CD14-positive monocyte (primary cell): ENCODE measurements around the gene INPP5F. TPM values are rescaled to one million over a fixed set of nuclear protein-coding genes. Genes with fewer than 3 reads are reported as not detected.

Experiments used
- DNase-seq, 3 donors: peaks; one replicate each; pipeline ENCODE4 v3.0.0-alpha.2; 2011 to 2022
- H2AFZ ChIP-seq: 2 replicates; pipeline ENCODE4 v1.6.0; 2012; ENCODE audit warnings: mild to moderate bottlenecking, low read depth, low read length, inconsistent platforms; ENCODE audit not compliant: insufficient read depth, poor library complexity, severe bottlenecking
- H3K27ac ChIP-seq, 2 donors: 1 replicate in 1 of 2; 2 replicates in 1 of 2; pipeline ENCODE4 v1.5.1; 2012 to 2013; ENCODE audit warnings: low read length in 2 of 2, control low read depth in 1 of 2, inconsistent platforms in 1 of 2, low read depth in 1 of 2, mild to moderate bottlenecking in 1 of 2
- H3K27me3 ChIP-seq, 2 donors: one replicate each; pipeline versions ENCODE4 v1.6.0 to v1.6.1; 2011 to 2013; ENCODE audit warnings: low read length in 2 of 2; ENCODE audit not compliant: control insufficient read depth in 2 of 2, insufficient read depth in 2 of 2
- H3K36me3 ChIP-seq, 2 donors: replicated peaks in 1 of 2; 1 replicate in 1 of 2; 2 replicates in 1 of 2; pipeline versions ENCODE4 v1.5.1 to v1.6.1; 2012 to 2013; ENCODE audit warnings: low read length in 2 of 2, control low read depth in 1 of 2, inconsistent platforms in 1 of 2, mild to moderate bottlenecking in 1 of 2; ENCODE audit not compliant: insufficient read depth in 2 of 2, control insufficient read depth in 1 of 2
- H3K4me1 ChIP-seq, 2 donors: 1 replicate in 1 of 2; 2 replicates in 1 of 2; pipeline versions ENCODE4 v1.5.1 to v1.6.1; 2012 to 2013; ENCODE audit warnings: low read length in 2 of 2, control low read depth in 1 of 2, inconsistent platforms in 1 of 2, mild to moderate bottlenecking in 1 of 2, moderate library complexity in 1 of 2; ENCODE audit not compliant: insufficient read depth in 2 of 2, control insufficient read depth in 1 of 2
- H3K4me2 ChIP-seq: replicated peaks from 2 replicates; pipeline ENCODE3; 2012; ENCODE audit warnings: low read length, moderate library complexity, mild to moderate bottlenecking; ENCODE audit not compliant: poor library complexity, severe bottlenecking; ENCODE audit errors: extremely low read depth
- H3K4me3 ChIP-seq, 3 experiments: fragments of 200-600 bp in 1 of 3; sonication (generic) in 1 of 3; replicated peaks in 1 of 3; 1 replicate in 2 of 3; 2 replicates in 1 of 3; pipeline ENCODE4 v1.5.1; 2011 to 2013; ENCODE audit warnings: low read length in 3 of 3, mild to moderate bottlenecking in 3 of 3, control low read depth in 2 of 3, low read depth in 2 of 3, inconsistent platforms in 1 of 3, moderate library complexity in 1 of 3
- H3K79me2 ChIP-seq: 2 replicates; pipeline ENCODE4 v1.6.0; 2012; ENCODE audit warnings: mild to moderate bottlenecking, control low read depth, inconsistent platforms, low read length, moderate library complexity; ENCODE audit not compliant: insufficient read depth
- H3K9ac ChIP-seq: 2 replicates; pipeline ENCODE4 v1.6.0; 2017; ENCODE audit warnings: low read length, mild to moderate bottlenecking; ENCODE audit not compliant: insufficient read depth, poor library complexity, severe bottlenecking
- H3K9me3 ChIP-seq, 2 donors: replicated peaks in 1 of 2; 1 replicate in 1 of 2; 2 replicates in 1 of 2; pipeline versions ENCODE4 v1.5.1 to v1.6.1; 2012 to 2013; ENCODE audit warnings: low read length in 2 of 2, control low read depth in 1 of 2; ENCODE audit not compliant: control insufficient read depth in 1 of 2, insufficient read depth in 1 of 2
- H4K20me1 ChIP-seq: 2 replicates; pipeline ENCODE4 v1.6.0; 2012; ENCODE audit warnings: mild to moderate bottlenecking, low read length, control low read depth, moderate library complexity; ENCODE audit not compliant: insufficient read depth
- H3K27ac Mint-ChIP-seq, 7 donors: one replicate each; pipeline ENCODE4 v1.8.0; 2020; ENCODE audit warnings: mild to moderate bottlenecking in 7 of 7, mixed read lengths in 7 of 7, moderate library complexity in 6 of 7, inconsistent platforms in 2 of 7
- H3K27me3 Mint-ChIP-seq, 3 donors: one replicate each; pipeline ENCODE4 v1.8.0; 2021 to 2022; ENCODE audit warnings: low read depth in 3 of 3, mild to moderate bottlenecking in 3 of 3, mixed read lengths in 3 of 3, moderate library complexity in 3 of 3, inconsistent platforms in 1 of 3
- H3K36me3 Mint-ChIP-seq, 2 donors: one replicate each; pipeline ENCODE4 v1.8.0; 2020; ENCODE audit warnings: mixed read lengths in 2 of 2, inconsistent platforms in 1 of 2, mild to moderate bottlenecking in 1 of 2
- H3K4me1 Mint-ChIP-seq: one replicate; pipeline ENCODE4 v1.8.0; 2020; ENCODE audit warnings: mild to moderate bottlenecking, mixed read lengths
- H3K4me3 Mint-ChIP-seq, 2 donors: one replicate each; pipeline ENCODE4 v1.8.0; 2020; ENCODE audit warnings: mild to moderate bottlenecking in 2 of 2, mixed read lengths in 2 of 2, moderate library complexity in 1 of 2
- H3K9me3 Mint-ChIP-seq, 7 donors: one replicate each; pipeline ENCODE4 v1.8.0; 2020 to 2022; ENCODE audit warnings: mixed read lengths in 7 of 7, mild to moderate bottlenecking in 6 of 7, moderate library complexity in 6 of 7, inconsistent platforms in 2 of 7
- WGBS: methylation state at CpG from one replicate; pipeline ENCODE4 v1.1.5; 2013; ENCODE audit warnings: missing lambda C conversion rate; ENCODE audit not compliant: insufficient coverage; 5-methylcytosine and 5-hydroxymethylcytosine counted together
- intact Hi-C, 2 donors: fragments of 100-400 bp; cut with micrococcal nuclease; formaldehyde crosslinking; loops; one replicate each; pipeline versions ENCODE4 v1.15.0 to v1.15.1; 2023
- polyA plus RNA-seq, 3 donors: library from polyadenylated mRNA; depleted of rRNA in 1 of 3; unstranded in 2 of 3; stranded (reverse) in 1 of 3; fragments of 300-500 nt in 2 of 3; fragments of >200 nt in 1 of 3; fragmentation: Illumina TruSeq in 2 of 3; gene quantifications; 1 replicate in 2 of 3; 2 replicates in 1 of 3; pipeline ENCODE4 v1.2.3, GENCODE V29; 2012 to 2021
- TF ChIP-seq, protein P1 (sequence below): fragments of 200-600 bp; IDR thresholded peaks from one replicate; pipeline ENCODE4 v1.8.0; 2022; ENCODE audit warnings: antibody characterized with exemption, mild to moderate bottlenecking

INPP5F gene
- polyA plus RNA-seq, 3 donors: 5.1 to 6.9 (median 5.4) TPM

DNA sequence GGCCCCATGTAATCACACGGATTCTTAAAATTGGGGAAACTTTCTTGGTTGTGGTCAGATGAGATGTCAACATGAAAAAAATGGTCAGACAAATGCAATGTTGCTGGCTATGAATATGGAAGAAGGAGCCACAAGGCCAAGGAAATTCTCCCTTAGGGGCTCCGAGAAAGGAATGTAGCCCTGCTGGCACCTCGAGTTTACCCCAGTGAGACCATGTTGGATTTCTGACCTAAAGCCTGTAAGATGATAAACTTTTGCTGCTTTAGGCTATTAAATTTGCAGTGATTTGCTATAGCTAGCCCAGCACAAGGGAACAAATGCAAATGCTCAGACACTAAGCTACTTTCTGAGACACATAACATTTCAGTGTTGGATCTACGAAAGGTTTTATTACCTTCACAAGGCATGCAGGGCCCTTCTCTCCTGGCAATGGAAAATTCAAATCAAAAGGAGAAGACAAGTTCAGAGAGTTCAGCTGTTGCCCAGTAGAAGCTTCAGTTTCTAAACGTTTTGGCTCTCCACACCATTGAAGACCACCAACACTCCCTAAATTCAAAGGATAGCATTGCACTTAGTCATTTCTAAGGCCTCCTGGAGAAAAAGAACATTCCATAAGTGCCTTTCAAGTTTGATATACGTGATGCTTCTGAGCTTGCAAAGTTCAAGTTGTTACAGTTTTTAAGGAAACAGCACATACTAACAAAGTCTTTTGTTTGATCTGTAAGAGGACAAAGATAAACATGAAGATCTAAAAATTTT is 123.4 kb downstream of the INPP5F start:
- intact Hi-C loops: no loop called here
- H3K27me3 Mint-ChIP-seq: peaks cover 0 to 2% (median 0%) of the 10 kb centered on the region in 3 donors
- H2AFZ ChIP-seq: no peak overlapping the region
- 98% methylated on average over 5 of the region's 6 CpGs for whole genome bisulfite sequencing
- no peak overlapping the region for H3K4me2 ChIP-seq
- peaks cover 59 to 72% of the 10 kb centered on the region in 2 donors for H3K36me3 Mint-ChIP-seq
- no peak overlapping the region for H3K4me3 Mint-ChIP-seq
- no peak overlapping the region for H3K9ac ChIP-seq
- H3K79me2 ChIP-seq: peaks cover 68% of the 10 kb centered on the region
- peaks cover 0 to 6% (median 0%) of the 10 kb centered on the region in 7 donors for H3K9me3 Mint-ChIP-seq
- H3K27ac ChIP-seq: peak overlapping the region in 1 of 2 donors; percentile 34
- H3K27ac Mint-ChIP-seq: peak overlapping the region in 4 of 7 donors; percentile 10 to 61 (median 22)
- H3K4me1 ChIP-seq: peaks cover 12 to 40% of the 10 kb centered on the region in 2 donors
- peaks cover 57 to 82% of the 10 kb centered on the region in 2 donors for H3K36me3 ChIP-seq
- peaks cover 61% of the 10 kb centered on the region for H4K20me1 ChIP-seq
- H3K4me1 Mint-ChIP-seq: peaks cover 45% of the 10 kb centered on the region
- no peak overlapping the region for H3K4me3 ChIP-seq
- H3K9me3 ChIP-seq: no peaks in the 10 kb centered on the region
- H3K27me3 ChIP-seq: no peaks in the 10 kb centered on the region
- TF ChIP-seq, protein P1, sequence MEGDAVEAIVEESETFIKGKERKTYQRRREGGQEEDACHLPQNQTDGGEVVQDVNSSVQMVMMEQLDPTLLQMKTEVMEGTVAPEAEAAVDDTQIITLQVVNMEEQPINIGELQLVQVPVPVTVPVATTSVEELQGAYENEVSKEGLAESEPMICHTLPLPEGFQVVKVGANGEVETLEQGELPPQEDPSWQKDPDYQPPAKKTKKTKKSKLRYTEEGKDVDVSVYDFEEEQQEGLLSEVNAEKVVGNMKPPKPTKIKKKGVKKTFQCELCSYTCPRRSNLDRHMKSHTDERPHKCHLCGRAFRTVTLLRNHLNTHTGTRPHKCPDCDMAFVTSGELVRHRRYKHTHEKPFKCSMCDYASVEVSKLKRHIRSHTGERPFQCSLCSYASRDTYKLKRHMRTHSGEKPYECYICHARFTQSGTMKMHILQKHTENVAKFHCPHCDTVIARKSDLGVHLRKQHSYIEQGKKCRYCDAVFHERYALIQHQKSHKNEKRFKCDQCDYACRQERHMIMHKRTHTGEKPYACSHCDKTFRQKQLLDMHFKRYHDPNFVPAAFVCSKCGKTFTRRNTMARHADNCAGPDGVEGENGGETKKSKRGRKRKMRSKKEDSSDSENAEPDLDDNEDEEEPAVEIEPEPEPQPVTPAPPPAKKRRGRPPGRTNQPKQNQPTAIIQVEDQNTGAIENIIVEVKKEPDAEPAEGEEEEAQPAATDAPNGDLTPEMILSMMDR: no peak
- DNase-seq: no peak

DNA sequence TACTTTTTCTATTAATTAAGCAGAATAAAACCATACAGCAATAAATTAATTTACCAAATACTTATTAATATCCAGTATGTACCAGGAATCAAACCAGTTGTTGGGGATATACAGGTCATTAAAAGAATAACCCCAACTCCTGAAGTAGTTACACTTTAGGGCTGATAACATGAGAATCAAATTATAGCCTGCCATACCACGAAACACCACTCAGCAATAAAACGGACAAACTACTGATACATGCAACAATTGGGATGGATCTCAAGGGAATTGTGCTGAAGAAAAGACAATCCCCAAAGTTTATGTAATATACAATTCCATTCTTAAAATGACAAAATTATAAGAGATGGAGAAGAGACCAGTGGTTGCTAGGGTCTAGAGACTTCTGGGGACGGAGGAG is 124.1 kb downstream of the INPP5F start:
- H3K4me3 ChIP-seq: no peak overlapping the region
- Mint-ChIP-seq H3K27me3 (peaks cover 0 to 2% (median 0%) of the 10 kb centered on the region in 3 donors), H3K36me3 (peaks cover 53 to 66% of the 10 kb centered on the region in 2 donors), H3K4me1 (peaks cover 41% of the 10 kb centered on the region), H3K27ac (peak overlapping the region; percentile 86 to 94 (median 93)), H3K9me3 (peaks cover 0 to 6% (median 0%) of the 10 kb centered on the region in 7 donors), H3K4me3 (no peak overlapping the region)
- H2AFZ ChIP-seq: no peak overlapping the region
- TF ChIP-seq, protein P1: no peak
- H3K4me2 ChIP-seq: no peak overlapping the region
- intact Hi-C loops: loop anchor here in 1 of 2 donors (10.0 kb wide), 1 partner anchor 165 kb away; no protein-coding TSS in a partner anchor
- peaks cover 64% of the 10 kb centered on the region for H3K79me2 ChIP-seq
- no peak for DNase-seq
- WGBS: 100% methylated on average over 1 of the region's 3 CpGs
- H3K27ac ChIP-seq: peak overlapping the region; percentile 63 to 74
- no peaks in the 10 kb centered on the region for H3K9me3 ChIP-seq
- peaks cover 12 to 40% of the 10 kb centered on the region in 2 donors for H3K4me1 ChIP-seq
- peaks cover 57% of the 10 kb centered on the region for H4K20me1 ChIP-seq
- no peak overlapping the region for H3K9ac ChIP-seq
- H3K27me3 ChIP-seq: no peaks in the 10 kb centered on the region
- H3K36me3 ChIP-seq: peaks cover 52 to 76% of the 10 kb centered on the region in 2 donors
